Neural progenitor cell (in vitro differentiated cells): ENCODE measurements around the gene TRABD2B.

Experiments used
- EZH2phosphoT487 ChIP-seq: fragments of 200-600 bp; sonication (generic); IDR thresholded peaks from 2 replicates; pipeline ENCODE4 v1.6.1; 2017; ENCODE audit warnings: antibody characterized with exemption
- TF ChIP-seq, protein P1 (sequence below): fragments of 200-600 bp; sonication (generic); IDR thresholded peaks from 2 replicates; pipeline ENCODE4 v1.5.1; 2017; ENCODE audit warnings: antibody characterized with exemption, mild to moderate bottlenecking

DNA sequence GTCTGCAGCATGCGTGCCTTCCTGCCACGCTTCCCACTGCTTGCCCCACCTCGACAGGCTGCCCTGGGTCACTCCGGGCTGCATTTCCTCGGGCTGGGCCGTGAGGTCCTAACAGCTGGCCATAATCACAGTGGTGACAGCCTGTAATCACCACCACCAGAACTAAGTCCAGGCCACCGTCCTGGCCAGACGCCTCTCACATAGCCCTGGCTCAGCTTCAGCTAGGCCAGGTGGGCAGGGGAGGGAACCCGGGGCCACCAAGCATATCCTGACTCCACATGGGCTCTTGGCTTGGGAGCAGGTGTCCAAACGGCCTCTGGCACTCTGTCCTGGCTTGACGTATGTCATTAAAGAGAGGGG, 229.5 kb downstream of the TRABD2B start:
- TF ChIP-seq, protein P1, sequence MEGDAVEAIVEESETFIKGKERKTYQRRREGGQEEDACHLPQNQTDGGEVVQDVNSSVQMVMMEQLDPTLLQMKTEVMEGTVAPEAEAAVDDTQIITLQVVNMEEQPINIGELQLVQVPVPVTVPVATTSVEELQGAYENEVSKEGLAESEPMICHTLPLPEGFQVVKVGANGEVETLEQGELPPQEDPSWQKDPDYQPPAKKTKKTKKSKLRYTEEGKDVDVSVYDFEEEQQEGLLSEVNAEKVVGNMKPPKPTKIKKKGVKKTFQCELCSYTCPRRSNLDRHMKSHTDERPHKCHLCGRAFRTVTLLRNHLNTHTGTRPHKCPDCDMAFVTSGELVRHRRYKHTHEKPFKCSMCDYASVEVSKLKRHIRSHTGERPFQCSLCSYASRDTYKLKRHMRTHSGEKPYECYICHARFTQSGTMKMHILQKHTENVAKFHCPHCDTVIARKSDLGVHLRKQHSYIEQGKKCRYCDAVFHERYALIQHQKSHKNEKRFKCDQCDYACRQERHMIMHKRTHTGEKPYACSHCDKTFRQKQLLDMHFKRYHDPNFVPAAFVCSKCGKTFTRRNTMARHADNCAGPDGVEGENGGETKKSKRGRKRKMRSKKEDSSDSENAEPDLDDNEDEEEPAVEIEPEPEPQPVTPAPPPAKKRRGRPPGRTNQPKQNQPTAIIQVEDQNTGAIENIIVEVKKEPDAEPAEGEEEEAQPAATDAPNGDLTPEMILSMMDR, result no peak
- TF ChIP-seq EZH2phosphoT487, result no peak
